ENCODE measurements around the gene CCNYL1. TPM values are rescaled to one million over a fixed set of nuclear protein-coding genes. Genes with fewer than 3 reads are reported as not detected.
"Not testable (repeated sequence)": the region's sequence is repeated elsewhere in the genome, so short reads cannot be mapped to it uniquely, and the experiment has no call there.

CCNYL1 gene
- total RNA-seq, 4 donors from 2014 or later = 3.3 to 10.1 (median 7.1) TPM

DNA sequence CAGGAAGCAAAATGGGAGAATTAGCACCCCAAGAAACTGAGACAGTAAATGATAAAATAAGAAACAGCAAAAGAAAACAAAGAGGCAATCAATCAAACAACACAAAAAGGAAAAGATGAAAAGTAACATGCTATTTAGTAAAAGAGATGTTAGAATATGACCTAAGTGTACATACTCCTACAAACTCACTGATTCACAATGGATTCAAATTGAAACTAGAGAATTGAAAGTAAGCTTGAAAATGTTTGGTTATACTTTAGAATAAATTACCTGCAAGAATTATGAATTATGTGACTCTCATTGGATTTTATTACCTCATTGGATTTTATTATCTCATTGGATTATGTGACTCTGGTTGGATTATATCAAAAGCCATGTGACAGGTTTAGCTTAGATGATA lies 22.8 kb upstream of the CCNYL1 start:
- Histone ChIP-seq H3K4me3 (no peak overlapping the region), H3K27ac (no peak overlapping the region), H3K4me1 (peaks cover 0 to 10% of the 10 kb centered on the region in 2 donors), H3K36me3 (no peaks in the 10 kb centered on the region), H3K27me3 (no peaks in the 10 kb centered on the region), H3K9me3 (no peaks in the 10 kb centered on the region)
- intact Hi-C loops (cut with DNase I; ENCODE audit: low total_unique reads) = no loop called here
- TF ChIP-seq, protein P1, sequence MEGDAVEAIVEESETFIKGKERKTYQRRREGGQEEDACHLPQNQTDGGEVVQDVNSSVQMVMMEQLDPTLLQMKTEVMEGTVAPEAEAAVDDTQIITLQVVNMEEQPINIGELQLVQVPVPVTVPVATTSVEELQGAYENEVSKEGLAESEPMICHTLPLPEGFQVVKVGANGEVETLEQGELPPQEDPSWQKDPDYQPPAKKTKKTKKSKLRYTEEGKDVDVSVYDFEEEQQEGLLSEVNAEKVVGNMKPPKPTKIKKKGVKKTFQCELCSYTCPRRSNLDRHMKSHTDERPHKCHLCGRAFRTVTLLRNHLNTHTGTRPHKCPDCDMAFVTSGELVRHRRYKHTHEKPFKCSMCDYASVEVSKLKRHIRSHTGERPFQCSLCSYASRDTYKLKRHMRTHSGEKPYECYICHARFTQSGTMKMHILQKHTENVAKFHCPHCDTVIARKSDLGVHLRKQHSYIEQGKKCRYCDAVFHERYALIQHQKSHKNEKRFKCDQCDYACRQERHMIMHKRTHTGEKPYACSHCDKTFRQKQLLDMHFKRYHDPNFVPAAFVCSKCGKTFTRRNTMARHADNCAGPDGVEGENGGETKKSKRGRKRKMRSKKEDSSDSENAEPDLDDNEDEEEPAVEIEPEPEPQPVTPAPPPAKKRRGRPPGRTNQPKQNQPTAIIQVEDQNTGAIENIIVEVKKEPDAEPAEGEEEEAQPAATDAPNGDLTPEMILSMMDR (IDR thresholded peaks at IDR 0.05 in 4 of 5, conservative IDR thresholded peaks at IDR 0.05 in 1 of 5) = no peak
- TF ChIP-seq POLR2A (IDR thresholded peaks at IDR 0.05) = no peak
- in situ Hi-C loops (cut with MboI; ENCODE audit: low sequenced_read_pairs in 4 of 4) = no loop called here
- ATAC-seq (no peak), DNase-seq (no peak)

GRCh38 chr2:207690845-207691461 lies 20.5 kb upstream of the CCNYL1 start:
- ATAC-seq; in situ Hi-C loops (cut with MboI; ENCODE audit: low sequenced_read_pairs in 4 of 4): not testable (repeated sequence)

DNA sequence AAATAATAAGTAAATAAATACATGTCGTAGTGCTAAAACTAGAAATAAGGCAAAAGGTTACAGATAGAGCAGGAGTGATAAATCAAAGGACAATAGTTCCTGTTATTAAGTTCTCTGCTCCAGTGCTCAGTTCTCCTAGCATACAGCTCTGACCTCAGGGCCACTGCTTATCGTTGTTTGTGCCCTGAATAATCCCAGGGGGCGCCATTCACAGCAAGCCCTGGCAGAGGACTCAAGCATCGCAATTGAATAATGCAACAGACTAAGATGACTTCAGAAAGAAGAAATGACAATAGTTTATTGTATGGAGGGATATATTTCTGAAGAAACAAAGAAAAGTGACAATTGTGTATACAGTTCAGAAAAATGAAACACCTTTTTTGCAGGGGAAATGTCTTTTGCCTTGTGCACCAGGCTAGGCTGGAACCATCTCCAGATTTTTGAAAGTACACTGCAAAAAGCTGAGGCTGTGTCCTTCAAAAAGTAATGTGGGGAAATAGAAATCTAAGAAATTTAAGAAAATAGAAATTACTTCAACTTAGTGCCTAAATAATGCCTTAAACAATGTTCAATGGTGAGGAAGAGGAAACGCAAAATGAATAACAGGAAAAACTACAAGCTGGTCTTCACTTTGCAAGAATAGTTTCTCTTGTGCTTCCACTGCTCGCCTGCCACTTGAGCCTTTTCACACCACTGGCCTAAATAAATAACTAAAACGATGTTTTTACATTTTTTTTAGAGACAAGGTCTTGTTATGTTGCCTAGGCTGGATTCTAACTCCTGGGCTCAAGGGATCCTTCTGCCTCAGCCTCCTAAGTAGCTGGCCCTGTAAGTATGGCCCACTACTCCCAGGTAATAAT lies 19.0 kb upstream of the CCNYL1 start:
- no peak overlapping the region for H3K27ac ChIP-seq
- no peak overlapping the region for H3K4me3 ChIP-seq
- ATAC-seq = no peak
- H3K27me3 ChIP-seq = no peaks in the 10 kb centered on the region
- intact Hi-C loops (cut with DNase I; ENCODE audit: low total_unique reads) (no loop called here), in situ Hi-C loops (cut with MboI; ENCODE audit: low sequenced_read_pairs in 4 of 4) (no loop called here)
- H3K36me3 ChIP-seq = no peaks in the 10 kb centered on the region
- peaks cover 22 to 26% of the 10 kb centered on the region in 2 donors for H3K4me1 ChIP-seq
- no peak for DNase-seq
- no peaks in the 10 kb centered on the region for H3K9me3 ChIP-seq
- TF ChIP-seq POLR2A (IDR thresholded peaks at IDR 0.05) = no peak
- TF ChIP-seq, protein P1 (IDR thresholded peaks at IDR 0.05 in 4 of 5, conservative IDR thresholded peaks at IDR 0.05 in 1 of 5) = peak in 1 of 5 experiments; percentile 20

More at GRCh38 chr2:207690845-207691461, 20.5 kb upstream of the CCNYL1 start:
- H3K27me3 ChIP-seq; H3K9me3 ChIP-seq; H3K27ac ChIP-seq; H3K4me3 ChIP-seq; DNase-seq; intact Hi-C loops (cut with DNase I; ENCODE audit: low total_unique reads); H3K36me3 ChIP-seq: not testable (repeated sequence)
- H3K4me1 ChIP-seq = peaks cover 18 to 26% of the 10 kb centered on the region in 2 donors

GRCh38 chr2:207693641-207694249 lies 17.7 kb upstream of the CCNYL1 start:
- H3K27ac ChIP-seq = no peak overlapping the region
- intact Hi-C loops (cut with DNase I; ENCODE audit: low total_unique reads) (no loop called here), in situ Hi-C loops (cut with MboI; ENCODE audit: low sequenced_read_pairs in 4 of 4) (no loop called here)
- TF ChIP-seq POLR2A (IDR thresholded peaks at IDR 0.05) = no peak
- TF ChIP-seq, protein P1 (IDR thresholded peaks at IDR 0.05 in 4 of 5, conservative IDR thresholded peaks at IDR 0.05 in 1 of 5) = no peak
- H3K36me3 ChIP-seq = no peaks in the 10 kb centered on the region
- DNase-seq (no peak), ATAC-seq (no peak)
- H3K4me3 ChIP-seq = no peak overlapping the region
- H3K9me3 ChIP-seq = no peaks in the 10 kb centered on the region
- H3K27me3 ChIP-seq = no peaks in the 10 kb centered on the region
- peaks cover 22 to 26% of the 10 kb centered on the region in 2 donors for H3K4me1 ChIP-seq

- DNase-seq (no peak), ATAC-seq (peak; percentile 65 to 84)
- Histone ChIP-seq H3K27ac (peak overlapping the region; percentile 9 to 49 (median 28)), H3K9me3 (no peaks in the 10 kb centered on the region), H3K27me3 (no peaks in the 10 kb centered on the region), H3K4me3 (no peak overlapping the region), H3K36me3 (no peaks in the 10 kb centered on the region), H3K4me1 (peaks cover 22 to 26% of the 10 kb centered on the region in 2 donors)
- intact Hi-C loops (cut with DNase I; ENCODE audit: low total_unique reads) = no loop called here
- TF ChIP-seq POLR2A (IDR thresholded peaks at IDR 0.05) = no peak
- TF ChIP-seq, protein P1 (IDR thresholded peaks at IDR 0.05 in 4 of 5, conservative IDR thresholded peaks at IDR 0.05 in 1 of 5) = no peak
- in situ Hi-C loops (cut with MboI; ENCODE audit: low sequenced_read_pairs in 4 of 4) = no loop called here
Observed at GRCh38 chr2:207694811-207695281, 16.6 kb upstream of the CCNYL1 start.
